HG03175 (cell line): ENCODE data around the gene FBXW8.

Source experiments
- ATAC-seq: cut with Tn5 transposase; IDR thresholded peaks from one replicate; pipeline ENCODE4 v1.9.1; 2021; ENCODE audit warnings: mild to moderate bottlenecking, moderate library complexity; ENCODE audit not compliant: unreplicated experiment

FBXW8 gene

GRCh38 chr12:116910645-116911451, at the start of gene FBXW8:
Gene FBXW8 (plus strand): TSS chr12:116910950. CDS start chr12:116911038, 88 bp downstream.
- ATAC-seq = peak; percentile 87

DNA sequence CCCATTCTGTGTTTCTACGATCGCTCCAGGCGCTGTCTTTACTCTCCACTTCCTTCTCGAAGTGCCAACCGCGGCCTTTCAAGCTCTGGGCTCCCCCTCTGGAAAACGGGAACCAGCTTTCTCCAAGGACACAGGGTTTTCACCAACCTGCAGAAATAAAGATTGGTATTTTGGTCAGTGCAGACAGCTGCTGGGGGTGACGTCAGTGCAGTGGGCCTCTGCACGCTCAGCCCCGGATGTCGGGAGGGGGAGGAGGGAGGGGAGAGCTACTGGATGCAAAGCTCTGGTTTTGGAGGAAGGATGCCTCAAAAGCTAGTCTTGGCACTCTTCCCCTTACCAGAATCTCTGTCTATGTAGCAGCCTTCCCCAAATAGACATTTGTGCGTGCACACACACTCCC, 49.4 kb upstream of the FBXW8 start:
- peak; percentile 84 for ATAC-seq

DNA sequence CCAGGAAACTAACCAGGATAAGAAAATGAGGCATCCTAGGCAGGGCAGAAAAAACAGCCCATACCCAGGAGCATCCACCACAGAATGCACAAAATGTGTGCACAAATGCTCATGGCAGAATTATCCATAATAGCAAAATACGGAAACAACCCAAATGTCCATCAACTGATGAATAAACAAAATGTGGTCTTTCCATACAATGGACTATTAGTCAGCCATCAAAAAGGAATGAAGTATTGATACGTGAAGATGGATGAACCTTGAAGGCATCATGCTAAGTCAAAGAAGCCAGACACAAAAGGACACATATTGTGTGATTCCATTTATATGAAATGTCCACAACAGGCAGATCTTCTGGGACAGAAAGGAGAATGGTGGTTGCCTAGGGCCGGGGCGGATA, 48.6 kb upstream of the FBXW8 start:
- no peak for ATAC-seq

- no peak for ATAC-seq
Measured at GRCh38 chr12:116863275-116863767, 47.4 kb upstream of the FBXW8 start.

DNA sequence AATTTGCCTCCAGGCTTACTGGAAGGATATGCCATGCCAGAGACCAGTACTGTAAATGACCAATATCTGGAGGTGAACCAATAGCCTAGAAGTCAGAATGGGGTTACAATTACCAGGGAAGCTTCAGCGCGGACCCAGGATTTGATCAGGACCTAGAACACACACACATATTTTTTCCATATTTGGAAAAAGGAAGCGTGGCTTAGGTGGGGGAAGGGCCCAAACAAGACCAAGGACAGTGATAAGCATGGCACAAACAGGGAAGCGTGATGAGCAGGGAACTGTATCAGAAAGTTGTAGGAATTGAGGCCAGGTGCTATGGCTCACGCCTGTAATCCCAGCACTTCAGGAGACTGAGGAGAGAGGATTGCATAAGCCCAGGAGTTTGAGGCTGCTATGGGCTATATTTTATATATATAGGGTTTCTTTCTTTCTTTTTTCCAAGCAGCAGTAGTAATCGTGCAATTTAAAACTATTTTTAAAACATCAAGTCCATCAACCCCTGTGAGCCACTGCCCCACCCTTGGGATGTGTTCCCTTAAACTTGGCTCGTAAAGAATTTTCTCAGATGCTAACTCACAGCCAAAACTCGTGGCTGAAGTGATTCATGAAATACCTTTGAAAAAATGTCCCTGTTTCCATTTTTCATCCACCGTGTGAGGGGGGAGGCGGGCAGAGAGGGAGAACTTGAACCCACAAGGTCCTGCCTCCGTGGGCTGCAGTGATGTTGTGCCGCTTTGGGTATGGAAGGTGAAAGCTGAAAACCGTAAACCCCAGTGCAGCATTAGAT, 46.2 kb upstream of the FBXW8 start:
- ATAC-seq = no peak

- no peak for ATAC-seq
Measured at GRCh38 chr12:116867523-116867922, 43.2 kb upstream of the FBXW8 start.

GRCh38 chr12:116870306-116870705, 40.4 kb upstream of the FBXW8 start:
- ATAC-seq = no peak

GRCh38 chr12:116874324-116874995, 36.3 kb upstream of the FBXW8 start:
- ATAC-seq = no peak

DNA sequence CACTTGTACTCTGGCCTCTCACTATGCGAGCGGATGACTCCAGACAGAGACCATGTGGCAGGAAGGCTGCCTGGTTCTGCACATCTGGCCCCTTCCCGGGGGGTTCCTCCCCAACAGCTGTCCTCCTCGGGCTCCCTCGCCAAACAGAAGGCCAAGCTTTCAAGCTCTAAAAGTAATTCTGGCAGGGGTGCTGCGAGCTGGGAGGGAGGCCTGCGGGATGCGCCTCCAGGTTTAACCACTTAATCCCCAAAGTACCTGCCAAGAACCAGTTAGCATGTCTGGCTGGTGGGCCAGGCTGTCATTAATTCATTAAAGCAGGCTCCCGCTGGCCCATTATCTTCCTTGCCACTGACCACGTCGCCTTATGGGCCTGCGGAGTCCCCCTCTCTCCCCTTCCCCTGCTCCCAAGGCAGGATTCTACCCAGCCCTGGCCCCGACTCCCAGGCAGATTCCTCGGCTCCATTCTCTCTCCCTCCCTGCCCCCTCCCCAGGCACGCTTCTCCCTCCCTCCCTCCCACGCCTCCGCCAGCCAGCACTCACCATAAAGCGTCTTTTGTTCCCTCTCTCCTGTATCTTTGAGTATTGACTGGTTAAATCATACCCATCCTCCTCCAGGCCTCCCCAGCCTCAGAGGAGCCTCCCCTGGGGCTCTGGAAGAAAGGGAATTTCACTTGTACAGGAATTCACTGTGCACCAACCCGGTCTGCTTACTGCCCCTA, 34.4 kb upstream of the FBXW8 start:
- no peak for ATAC-seq

- ATAC-seq = no peak
Measured at GRCh38 chr12:116878567-116879508, 31.9 kb upstream of the FBXW8 start.

GRCh38 chr12:116879509-116880212, 31.1 kb upstream of the FBXW8 start:
- ATAC-seq = no peak

DNA sequence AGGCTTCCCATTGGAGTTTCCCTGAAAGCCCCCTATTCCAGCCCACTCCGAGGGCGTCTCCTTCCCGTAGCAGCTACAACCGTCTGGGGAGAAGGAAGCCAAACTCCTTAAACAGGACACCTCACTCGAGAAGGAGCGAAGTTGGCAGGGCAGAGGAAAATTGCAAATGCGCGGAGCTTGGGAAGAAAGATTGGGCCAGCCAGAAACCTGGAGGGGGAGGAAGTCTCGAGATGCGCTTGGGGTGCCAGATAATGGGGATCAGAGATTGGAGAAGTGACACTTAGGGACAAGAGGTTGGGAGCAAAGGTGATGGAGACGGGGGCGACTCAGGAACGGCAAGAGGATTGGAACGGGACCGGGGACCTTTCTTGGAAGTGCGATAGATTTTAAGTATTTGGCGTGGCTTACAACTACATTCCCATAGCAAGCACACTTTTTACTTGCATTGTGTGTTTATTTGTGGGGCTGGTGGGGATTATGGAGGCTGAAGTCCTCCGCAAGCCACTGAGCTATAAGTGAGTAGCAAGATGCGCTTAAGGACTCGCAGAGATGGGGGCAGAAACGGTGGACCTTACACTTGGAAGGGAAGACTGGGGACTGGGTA, 30.4 kb upstream of the FBXW8 start:
- ATAC-seq = no peak

GRCh38 chr12:116880817-116881324, 29.9 kb upstream of the FBXW8 start:
- peak; percentile 61 for ATAC-seq

DNA sequence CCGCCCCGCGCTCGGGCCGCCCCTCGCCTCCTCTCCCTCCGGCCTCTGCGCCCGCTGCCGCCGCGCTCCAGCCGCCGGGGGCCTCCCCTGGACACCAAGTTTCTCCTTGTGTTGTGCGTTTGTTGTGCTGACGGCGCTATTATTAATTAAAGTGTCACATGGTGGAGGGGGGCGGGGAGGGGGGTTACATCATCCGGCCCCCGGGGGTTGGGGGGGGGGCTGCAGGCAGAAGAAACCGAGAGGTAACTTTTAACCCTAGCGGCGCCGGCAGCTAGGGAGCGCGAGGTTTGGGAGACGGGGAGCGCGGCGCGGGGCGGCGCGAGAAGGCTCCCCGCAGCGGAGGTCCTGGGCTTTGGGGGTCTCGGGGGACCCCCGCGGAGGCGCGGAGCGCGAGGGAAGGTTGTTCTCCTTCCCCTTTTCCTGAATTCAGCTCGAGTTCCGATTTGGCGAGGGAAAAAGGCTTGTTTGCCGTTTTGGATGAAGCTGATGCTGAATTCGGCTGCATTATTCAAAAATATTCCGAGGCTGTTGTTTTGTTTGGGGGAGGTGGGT, 29.3 kb upstream of the FBXW8 start, which contains the start of gene HRK:
Gene HRK (minus strand): TSS at position 117 of the 552 bp plus-strand sequence. CDS start 134 bp downstream, outside the sequence.
- peak; percentile 13 for ATAC-seq

- no peak for ATAC-seq
Measured at GRCh38 chr12:116881877-116882507, 28.8 kb upstream of the FBXW8 start.

DNA sequence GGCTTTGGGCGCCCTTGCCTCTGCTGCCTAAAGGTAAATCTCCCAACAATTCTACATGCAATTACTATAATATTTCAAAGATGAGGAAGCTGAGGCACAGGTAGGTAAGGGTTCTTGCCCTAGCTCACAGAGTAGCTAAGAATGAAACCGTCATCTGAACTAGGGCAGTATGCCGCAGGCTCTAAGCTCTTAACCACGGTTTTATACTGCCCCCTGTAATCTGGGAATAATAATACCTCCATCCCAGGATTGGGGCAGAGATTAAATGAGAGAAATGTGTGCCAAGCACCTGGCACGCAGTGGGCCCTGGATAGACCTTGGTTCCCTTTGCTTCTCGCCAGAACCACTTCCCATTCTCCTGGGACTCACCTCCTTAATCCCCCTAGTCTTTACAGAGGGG, 28.0 kb upstream of the FBXW8 start:
- ATAC-seq = no peak

GRCh38 chr12:116884871-116885270, 25.9 kb upstream of the FBXW8 start:
- ATAC-seq = no peak
